HG02938 (cell line): ENCODE results near the gene SEPTIN1.
A peak's percentile ranks its signal among the peaks of the same experiment; 100 is the strongest.

Source experiments
- ATAC-seq: cut with Tn5 transposase; IDR thresholded peaks from one replicate; pipeline ENCODE4 v1.9.1; 2021; ENCODE audit warnings: mild to moderate bottlenecking, moderate library complexity; ENCODE audit not compliant: unreplicated experiment

Gene SEPTIN1

GRCh38 chr16:30377050-30377811 lies 5.1 kb downstream of the SEPTIN1 start:
- ATAC-seq = no peak

GRCh38 chr16:30376461-30376902 lies 5.9 kb downstream of the SEPTIN1 start:
- no peak for ATAC-seq

GRCh38 chr16:30375864-30376263 lies 6.5 kb downstream of the SEPTIN1 start:
- no peak for ATAC-seq

- ATAC-seq = no peak
Measured at GRCh38 chr16:30374538-30374937, 7.8 kb downstream of the SEPTIN1 start, which contains the start of gene MYL11. TSS of gene MYL11 (plus strand) at chr16:30374802. CDS start at chr16:30374858, 56 bp downstream.

GRCh38 chr16:30372725-30373124 lies 9.6 kb downstream of the SEPTIN1 start:
- ATAC-seq = no peak

- no peak for ATAC-seq
Measured at GRCh38 chr16:30372038-30372712, 10.2 kb downstream of the SEPTIN1 start.

GRCh38 chr16:30371248-30371816 lies 11.0 kb downstream of the SEPTIN1 start:
- no peak for ATAC-seq

GRCh38 chr16:30370456-30371247 lies 11.7 kb downstream of the SEPTIN1 start, which contains the start of gene TBC1D10B:
TSS of gene TBC1D10B (minus strand) at chr16:30370494. CDS start at chr16:30370183, 311 bp downstream.
- peak; percentile 77 for ATAC-seq

- ATAC-seq = no peak
Measured at GRCh38 chr16:30369938-30370455, 12.4 kb downstream of the SEPTIN1 start.

- ATAC-seq = no peak
Measured at GRCh38 chr16:30369091-30369937, 13.0 kb downstream of the SEPTIN1 start.

GRCh38 chr16:30368792-30369090 lies 13.6 kb downstream of the SEPTIN1 start:
- ATAC-seq = no peak

- no peak for ATAC-seq
Measured at GRCh38 chr16:30368122-30368791, 14.1 kb downstream of the SEPTIN1 start.

GRCh38 chr16:30367349-30368009 lies 14.9 kb downstream of the SEPTIN1 start:
- no peak for ATAC-seq

- no peak for ATAC-seq
Measured at GRCh38 chr16:30366511-30366910, 15.8 kb downstream of the SEPTIN1 start.

- no peak for ATAC-seq
Measured at GRCh38 chr16:30365200-30365599, 17.2 kb downstream of the SEPTIN1 start.

- no peak for ATAC-seq
Measured at GRCh38 chr16:30361180-30361579, 21.2 kb downstream of the SEPTIN1 start.

- ATAC-seq = no peak
Measured at GRCh38 chr16:30359871-30360170, 22.5 kb downstream of the SEPTIN1 start.

GRCh38 chr16:30358990-30359870 lies 23.1 kb downstream of the SEPTIN1 start:
- no peak for ATAC-seq
